Measurements from ENCODE around the gene TRMT112.

DNA sequence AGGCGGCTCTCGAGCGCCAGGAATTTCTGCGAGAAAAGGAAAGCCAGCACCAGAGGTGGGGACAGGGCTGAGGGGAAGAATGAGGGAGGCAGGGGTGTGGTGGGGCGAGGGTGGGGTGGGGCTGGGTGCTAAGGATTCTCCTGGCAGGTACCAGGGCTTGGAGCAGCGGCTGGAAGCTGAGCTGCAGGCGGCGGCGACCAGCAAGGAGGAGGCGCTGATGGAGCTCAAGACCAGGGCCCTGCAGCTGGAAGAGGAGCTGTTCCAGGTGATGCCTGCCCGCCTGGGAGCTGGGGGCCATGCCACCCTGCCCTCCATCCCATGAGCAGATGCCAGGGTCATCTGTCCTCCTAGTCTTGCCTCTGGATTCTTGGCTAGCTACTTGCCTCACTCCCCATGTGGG lies 32.0 kb upstream of the TRMT112 start:
- TF ChIP-seq POLR2A (IDR thresholded peaks at IDR 0.05; ENCODE audit: low read length), result no peak
- TF ChIP-seq GATA1 (IDR thresholded peaks at IDR 0.05; ENCODE audit: low read depth, low read length), result no peak
